Neuron (in vitro differentiated cells): Measurements from ENCODE around the gene ADAD1.

Source experiments
- H2AFZ ChIP-seq: one replicate; pipeline ENCODE4 v1.6.1; 2013; ENCODE audit warnings: low read depth, mild to moderate bottlenecking, inconsistent platforms, low read length, moderate library complexity
- H3K27me3 ChIP-seq: one replicate; pipeline ENCODE4 v1.6.1; 2013; ENCODE audit warnings: low read length; ENCODE audit not compliant: insufficient read depth
- H3K36me3 ChIP-seq: one replicate; pipeline ENCODE4 v1.6.1; 2013; ENCODE audit warnings: low read length; ENCODE audit not compliant: insufficient read depth
- H3K4me1 ChIP-seq: one replicate; pipeline ENCODE4 v1.6.1; 2013; ENCODE audit warnings: low read length; ENCODE audit not compliant: insufficient read depth
- H3K4me3 ChIP-seq: 2 replicates; pipeline ENCODE4 v1.5.1; 2013; ENCODE audit warnings: mild to moderate bottlenecking, low read length, moderate library complexity
- H3K9me3 ChIP-seq: one replicate; pipeline ENCODE4 v1.6.1; 2013; ENCODE audit warnings: low read length

ADAD1 gene

DNA sequence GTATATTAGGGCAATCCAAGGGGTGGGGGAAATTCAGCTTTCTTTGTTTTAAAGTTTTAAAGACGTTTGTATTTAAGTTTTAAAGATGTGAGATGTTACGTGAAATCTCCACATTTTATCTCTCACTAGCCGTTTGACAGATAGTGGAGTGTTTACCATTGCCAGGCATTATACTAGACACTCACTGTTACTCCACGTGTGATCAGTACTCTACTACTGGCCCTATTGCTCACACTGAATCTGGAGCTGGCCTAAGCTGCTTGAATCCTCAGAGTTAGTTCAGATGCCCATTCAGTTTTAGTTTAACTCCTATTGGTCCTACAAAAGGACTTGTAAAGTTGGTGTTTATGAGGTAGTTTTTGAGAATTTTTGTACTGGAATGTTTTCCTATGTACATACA is 4.5 kb downstream of the ADAD1 start:
- no peaks in the 10 kb centered on the region for H3K9me3 ChIP-seq
- no peaks in the 10 kb centered on the region for H3K27me3 ChIP-seq
- H3K4me1 ChIP-seq = no peaks in the 10 kb centered on the region
- H2AFZ ChIP-seq = no peak overlapping the region
- H3K4me3 ChIP-seq = no peak overlapping the region
- H3K36me3 ChIP-seq = no peaks in the 10 kb centered on the region

DNA sequence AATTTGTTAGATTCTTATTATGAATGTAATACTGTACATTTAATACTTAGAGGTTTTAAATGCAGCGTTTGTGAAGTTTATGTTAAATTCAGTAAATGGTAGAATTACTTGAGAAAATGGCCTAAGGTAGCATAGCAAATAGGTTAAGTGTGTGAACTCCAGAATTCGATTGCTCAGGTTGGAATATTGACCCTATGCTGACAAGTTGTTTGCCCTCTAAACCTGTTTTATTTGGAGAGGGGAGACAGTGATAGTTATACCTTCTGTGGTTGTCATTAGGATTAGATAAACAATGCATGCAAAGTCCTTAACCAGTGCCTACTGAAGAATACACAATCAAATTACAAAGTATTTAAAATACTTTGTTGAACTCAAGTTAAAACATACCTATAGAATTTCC is 5.4 kb downstream of the ADAD1 start:
- Histone ChIP-seq H2AFZ (no peak overlapping the region), H3K27me3 (no peaks in the 10 kb centered on the region), H3K9me3 (no peaks in the 10 kb centered on the region), H3K36me3 (no peaks in the 10 kb centered on the region), H3K4me3 (no peak overlapping the region), H3K4me1 (no peaks in the 10 kb centered on the region)

DNA sequence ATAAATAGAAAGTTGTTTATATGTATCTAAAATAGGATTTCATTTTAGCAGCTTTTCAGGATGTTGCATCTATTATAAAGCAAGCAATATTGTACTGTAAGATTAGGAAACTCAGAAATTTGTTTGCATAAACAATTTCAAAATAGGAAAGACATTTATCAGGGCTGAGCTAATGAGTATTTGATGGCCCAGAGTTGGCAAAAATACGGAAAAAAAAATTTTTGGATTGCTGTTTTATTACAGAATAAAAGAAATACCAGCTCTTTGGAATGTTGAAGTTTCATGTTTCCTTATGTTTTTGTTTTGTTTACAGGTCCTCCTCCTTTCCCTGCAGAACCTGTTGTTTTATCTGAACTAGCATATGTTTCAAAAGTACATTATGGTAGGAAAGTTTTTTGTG is 14.5 kb downstream of the ADAD1 start:
- H3K4me3 ChIP-seq = no peak overlapping the region
- no peaks in the 10 kb centered on the region for H3K9me3 ChIP-seq
- no peaks in the 10 kb centered on the region for H3K4me1 ChIP-seq
- H3K27me3 ChIP-seq = no peaks in the 10 kb centered on the region
- no peaks in the 10 kb centered on the region for H3K36me3 ChIP-seq
- no peak overlapping the region for H2AFZ ChIP-seq

DNA sequence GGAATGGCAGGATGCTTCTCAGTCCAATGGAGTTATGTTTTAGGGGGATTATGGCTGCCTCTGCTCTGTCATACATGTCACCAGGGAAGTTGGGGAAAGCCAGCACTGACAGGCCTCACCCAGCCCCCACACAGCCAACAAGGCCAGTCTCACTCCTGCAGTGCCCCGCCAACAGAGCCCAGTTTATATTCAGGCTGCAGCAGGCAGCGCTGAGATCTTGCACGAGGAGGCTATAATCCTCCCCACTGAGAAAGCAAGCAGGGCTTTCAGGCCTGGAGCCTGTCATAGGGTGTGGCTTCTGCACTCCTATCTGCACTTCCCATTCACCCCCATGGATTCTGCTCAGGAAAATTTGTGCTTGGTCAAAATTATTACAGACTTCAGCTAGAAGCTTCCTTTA is 25.1 kb downstream of the ADAD1 start:
- no peak overlapping the region for H2AFZ ChIP-seq
- no peak overlapping the region for H3K4me3 ChIP-seq
- no peaks in the 10 kb centered on the region for H3K27me3 ChIP-seq
- H3K9me3 ChIP-seq = no peaks in the 10 kb centered on the region
- no peaks in the 10 kb centered on the region for H3K4me1 ChIP-seq
- H3K36me3 ChIP-seq = no peaks in the 10 kb centered on the region

DNA sequence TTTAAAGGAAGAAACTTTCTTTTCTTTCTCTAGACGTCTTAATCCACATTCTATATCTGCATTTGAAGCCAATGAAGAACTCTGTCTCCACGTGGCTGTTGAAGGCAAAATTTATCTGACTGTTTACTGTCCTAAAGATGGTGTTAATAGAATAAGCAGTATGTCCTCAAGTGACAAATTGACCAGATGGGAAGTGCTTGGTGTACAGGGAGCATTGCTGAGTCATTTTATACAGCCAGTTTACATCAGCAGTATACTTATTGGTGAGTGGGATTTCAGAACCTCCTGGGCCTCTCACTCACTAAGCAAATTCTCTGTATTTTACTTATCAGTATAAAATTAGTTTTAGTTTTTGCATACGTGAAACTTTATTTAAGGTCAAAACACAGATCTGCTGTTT is 33.7 kb downstream of the ADAD1 start:
- Histone ChIP-seq H3K4me1 (no peaks in the 10 kb centered on the region), H2AFZ (no peak overlapping the region), H3K4me3 (no peak overlapping the region), H3K36me3 (no peaks in the 10 kb centered on the region), H3K9me3 (no peaks in the 10 kb centered on the region), H3K27me3 (no peaks in the 10 kb centered on the region)

DNA sequence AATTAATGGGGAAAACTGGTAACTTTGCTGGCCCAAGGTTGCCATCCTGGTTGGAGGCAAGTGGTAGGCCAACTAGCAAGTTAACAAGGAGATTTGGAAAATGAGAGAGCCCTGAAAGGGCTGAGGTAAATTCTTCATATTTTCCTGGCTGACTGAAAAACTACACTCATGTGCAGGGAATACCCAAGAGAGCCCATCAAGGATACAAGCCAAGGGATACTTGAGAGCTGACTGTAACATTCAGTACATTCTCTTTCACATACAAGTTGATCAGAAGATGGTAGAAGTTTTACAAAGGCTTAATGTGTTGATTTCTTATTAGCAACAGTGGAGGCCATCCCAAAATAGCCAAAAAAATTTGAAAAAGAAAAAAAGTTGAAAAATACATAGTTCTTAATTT is 44.4 kb downstream of the ADAD1 start:
- H3K36me3 ChIP-seq = no peaks in the 10 kb centered on the region
- H3K9me3 ChIP-seq = no peaks in the 10 kb centered on the region
- H3K27me3 ChIP-seq = no peaks in the 10 kb centered on the region
- no peak overlapping the region for H2AFZ ChIP-seq
- H3K4me1 ChIP-seq = no peaks in the 10 kb centered on the region
- no peak overlapping the region for H3K4me3 ChIP-seq

DNA sequence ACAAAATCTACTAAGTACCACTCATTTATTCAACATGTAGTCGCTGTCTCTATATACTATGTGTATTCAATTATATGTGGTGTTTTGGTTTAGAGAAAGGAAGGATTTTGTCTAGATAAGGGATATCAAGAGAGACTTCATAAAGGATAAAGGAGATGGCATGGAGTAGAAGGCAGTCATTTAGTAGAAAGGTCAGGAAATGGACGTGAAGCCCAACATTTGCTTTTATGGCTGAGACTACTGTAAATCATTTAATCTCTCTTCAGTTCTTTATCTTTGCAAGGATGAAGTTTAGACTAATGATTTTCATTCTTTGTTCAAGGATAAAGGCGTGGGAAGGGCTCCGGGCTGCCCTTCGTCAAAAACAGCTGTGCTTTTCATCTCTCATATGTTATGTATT is 52.5 kb downstream of the ADAD1 start:
- H3K36me3 ChIP-seq = no peaks in the 10 kb centered on the region

DNA sequence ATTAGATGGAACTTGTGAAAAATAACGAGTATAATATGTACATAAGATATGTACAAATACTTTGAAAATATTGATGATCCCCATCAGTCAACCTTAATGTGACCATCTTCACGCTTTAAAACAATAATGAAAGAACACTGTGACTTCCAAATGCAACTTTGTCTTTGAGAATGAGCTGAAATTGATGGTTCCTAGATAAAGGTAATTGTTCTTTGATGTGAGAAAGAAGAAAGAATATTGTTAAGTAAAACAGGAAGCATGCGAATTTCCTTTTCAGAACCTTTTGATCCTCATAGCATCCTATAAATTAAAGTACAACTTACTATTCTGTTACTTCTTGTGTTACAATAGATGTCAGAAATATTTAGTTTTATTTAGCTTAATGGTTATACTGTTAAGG is 55.5 kb downstream of the ADAD1 start:
- Histone ChIP-seq H3K27me3 (no peaks in the 10 kb centered on the region), H3K4me3 (no peak overlapping the region), H3K36me3 (no peaks in the 10 kb centered on the region), H2AFZ (no peak overlapping the region), H3K4me1 (no peaks in the 10 kb centered on the region), H3K9me3 (no peaks in the 10 kb centered on the region)

More for the DNA sequence above, 52.5 kb downstream of the ADAD1 start:
- no peaks in the 10 kb centered on the region for H3K4me1 ChIP-seq
- no peaks in the 10 kb centered on the region for H3K27me3 ChIP-seq
- H2AFZ ChIP-seq = no peak overlapping the region
- H3K4me3 ChIP-seq = no peak overlapping the region
- no peaks in the 10 kb centered on the region for H3K9me3 ChIP-seq

DNA sequence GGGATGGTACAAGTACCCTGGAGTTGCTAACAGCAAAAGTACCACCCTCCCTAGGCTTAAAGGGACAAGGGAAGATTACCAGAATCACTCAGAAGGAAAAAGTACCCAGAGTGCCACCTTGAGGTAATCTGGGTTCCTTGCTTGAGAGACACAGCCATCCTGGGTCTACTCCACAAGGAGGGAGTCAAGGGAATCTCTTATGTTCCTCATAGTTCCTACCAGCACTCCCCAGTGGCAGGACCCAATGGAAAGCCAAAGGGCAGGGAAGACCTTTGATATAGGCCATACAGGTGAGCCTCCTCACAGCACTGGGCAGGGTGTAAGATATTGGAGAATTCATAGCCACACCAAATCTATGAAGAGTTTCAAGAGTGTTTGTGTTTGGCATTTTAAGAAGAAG is 72.0 kb downstream of the ADAD1 start:
- Histone ChIP-seq H3K9me3 (no peaks in the 10 kb centered on the region), H3K36me3 (no peaks in the 10 kb centered on the region), H3K4me1 (no peaks in the 10 kb centered on the region), H2AFZ (no peak overlapping the region), H3K4me3 (no peak overlapping the region), H3K27me3 (no peaks in the 10 kb centered on the region)

DNA sequence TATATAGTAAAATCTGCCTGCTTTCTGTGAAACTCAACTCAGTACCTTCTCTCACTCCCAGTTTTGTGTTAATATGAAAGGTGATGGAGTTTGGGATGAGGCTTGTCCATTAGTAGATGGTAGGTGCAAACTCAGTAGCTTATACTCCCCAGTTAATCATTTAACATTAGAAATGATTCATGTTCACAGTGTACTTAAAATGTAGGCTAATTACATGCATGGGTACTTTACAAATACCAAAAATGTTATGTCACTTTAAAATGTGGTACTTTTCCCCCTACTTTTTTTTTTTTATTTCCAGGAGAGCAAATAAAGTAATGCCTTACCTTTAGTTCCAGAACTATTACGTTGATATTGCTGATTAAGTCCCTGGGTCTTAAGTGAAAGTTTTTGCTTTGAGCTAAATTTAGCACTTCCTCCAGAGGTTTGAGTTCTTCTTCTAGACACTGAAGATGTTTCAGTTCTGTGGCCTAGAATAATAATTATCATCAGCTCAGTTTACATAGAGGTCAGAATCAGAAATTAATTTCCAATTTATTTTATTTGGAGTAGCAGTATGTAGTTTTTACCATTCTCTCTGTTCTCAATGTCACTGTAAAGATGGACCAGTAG is 74.7 kb downstream of the ADAD1 start:
- Histone ChIP-seq H3K36me3 (no peaks in the 10 kb centered on the region), H3K4me3 (no peak overlapping the region), H2AFZ (no peak overlapping the region), H3K4me1 (peaks cover 3% of the 10 kb centered on the region), H3K9me3 (no peaks in the 10 kb centered on the region), H3K27me3 (no peaks in the 10 kb centered on the region)

DNA sequence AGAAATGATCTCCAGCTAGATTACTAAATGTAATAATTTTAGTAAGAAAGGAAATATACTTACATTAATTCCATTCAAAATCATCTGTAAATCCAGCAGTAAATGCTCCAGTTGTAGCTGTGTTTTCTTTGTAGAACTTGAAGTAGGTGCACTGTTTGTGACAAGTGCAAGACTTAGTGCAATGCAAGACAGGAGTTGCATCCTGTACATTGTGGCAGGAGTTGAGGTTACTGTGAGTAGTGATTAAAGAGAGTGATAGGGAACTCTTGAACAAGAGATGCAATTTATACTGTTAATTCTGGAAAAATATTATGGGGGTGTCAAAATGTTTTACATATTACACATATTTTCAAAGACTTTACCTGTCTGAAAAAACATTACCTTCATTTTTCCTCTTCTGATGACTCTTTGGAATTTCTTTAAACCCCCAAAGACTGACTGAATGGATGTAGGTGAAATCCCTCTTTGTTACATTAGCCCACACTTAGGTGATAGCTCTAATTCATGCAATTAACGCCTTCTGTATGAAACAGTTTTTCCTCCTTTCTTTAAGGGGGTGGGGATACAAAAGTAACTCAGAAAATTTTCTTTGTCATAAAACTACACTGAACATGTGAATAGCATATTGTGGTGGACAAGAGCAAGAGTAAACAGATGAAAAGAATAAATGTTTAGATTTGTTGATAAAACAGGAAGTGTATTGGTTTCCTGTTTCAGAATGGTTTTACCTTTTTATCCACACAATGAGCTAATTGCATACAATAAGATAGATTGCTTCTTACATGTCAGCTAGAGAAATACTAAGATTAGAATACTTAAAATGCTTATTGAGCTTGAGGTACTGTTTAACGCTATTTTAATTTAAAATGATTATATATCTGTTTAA is 77.7 kb downstream of the ADAD1 start, which contains the start of gene IL2:
IL2 (minus strand) TSS at position 495 of the 886 bp plus-strand sequence; CDS start at position 210, 285 bp downstream.
- no peak within 1 kb of the TSS for H2AFZ ChIP-seq
- no peaks in the 10 kb centered on the region for H3K9me3 ChIP-seq
- no peaks in the 10 kb centered on the region for H3K36me3 ChIP-seq
- H3K27me3 ChIP-seq = no peaks in the 10 kb centered on the region
- peaks cover 10% of the 10 kb centered on the region for H3K4me1 ChIP-seq
- no peak within 1 kb of the TSS for H3K4me3 ChIP-seq

DNA sequence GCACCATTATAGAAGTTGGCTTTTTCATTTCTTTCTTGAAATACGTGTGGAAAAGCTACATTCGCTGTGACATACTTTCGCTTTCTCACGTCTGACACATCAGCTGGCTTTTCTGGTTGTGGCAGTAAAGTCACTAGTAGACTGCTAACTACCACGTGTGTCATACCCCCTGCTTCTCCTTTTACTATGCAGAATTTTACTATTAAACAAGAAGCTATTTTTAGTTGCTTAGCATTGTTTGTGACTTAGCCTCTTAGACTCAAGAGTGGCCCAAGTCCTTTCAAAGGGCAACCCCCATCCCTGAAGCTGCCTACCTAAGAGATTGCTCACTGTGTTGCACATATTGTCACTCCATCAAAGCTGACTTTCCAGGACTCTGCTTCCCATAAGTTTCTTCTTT is 79.8 kb downstream of the ADAD1 start:
- H3K9me3 ChIP-seq = no peaks in the 10 kb centered on the region
- H3K4me3 ChIP-seq = peak overlapping the region; percentile 27
- H2AFZ ChIP-seq = peak overlapping the region; percentile 43
- no peaks in the 10 kb centered on the region for H3K27me3 ChIP-seq
- peaks cover 10% of the 10 kb centered on the region for H3K4me1 ChIP-seq
- H3K36me3 ChIP-seq = no peaks in the 10 kb centered on the region

DNA sequence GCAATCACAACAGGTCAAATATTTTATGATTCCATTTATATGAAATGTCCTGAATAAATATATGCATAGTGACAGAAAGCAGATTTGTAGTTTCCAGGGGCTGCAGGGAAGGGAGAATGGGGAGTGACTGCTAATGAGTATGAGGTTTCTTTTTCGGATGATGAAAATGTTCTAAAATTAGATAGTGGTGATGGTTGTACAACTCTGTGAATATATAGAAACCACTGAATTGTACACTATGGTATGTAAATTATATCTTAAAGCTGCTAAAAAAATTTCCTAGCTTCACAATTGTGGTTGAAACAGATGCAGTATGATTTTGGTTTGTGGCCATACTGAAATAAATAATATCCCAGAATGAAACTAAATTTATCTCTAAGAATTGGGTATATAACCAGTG is 90.6 kb downstream of the ADAD1 start:
- H3K4me1 ChIP-seq = no peaks in the 10 kb centered on the region
- H3K4me3 ChIP-seq = no peak overlapping the region
- H3K27me3 ChIP-seq = no peaks in the 10 kb centered on the region
- peaks cover 2% of the 10 kb centered on the region for H3K9me3 ChIP-seq
- no peak overlapping the region for H2AFZ ChIP-seq
- H3K36me3 ChIP-seq = no peaks in the 10 kb centered on the region
